Medulla oblongata (tissue), 1 donor: ENCODE results near the gene P2RX6.
A peak's percentile ranks its signal among the peaks of the same experiment; 100 is the strongest.

Experiments
- DNase-seq: peaks from one replicate; pipeline ENCODE4 v3.0.0-alpha.2; 2015; ENCODE audit errors: extremely low spot score

The P2RX6 gene

DNA sequence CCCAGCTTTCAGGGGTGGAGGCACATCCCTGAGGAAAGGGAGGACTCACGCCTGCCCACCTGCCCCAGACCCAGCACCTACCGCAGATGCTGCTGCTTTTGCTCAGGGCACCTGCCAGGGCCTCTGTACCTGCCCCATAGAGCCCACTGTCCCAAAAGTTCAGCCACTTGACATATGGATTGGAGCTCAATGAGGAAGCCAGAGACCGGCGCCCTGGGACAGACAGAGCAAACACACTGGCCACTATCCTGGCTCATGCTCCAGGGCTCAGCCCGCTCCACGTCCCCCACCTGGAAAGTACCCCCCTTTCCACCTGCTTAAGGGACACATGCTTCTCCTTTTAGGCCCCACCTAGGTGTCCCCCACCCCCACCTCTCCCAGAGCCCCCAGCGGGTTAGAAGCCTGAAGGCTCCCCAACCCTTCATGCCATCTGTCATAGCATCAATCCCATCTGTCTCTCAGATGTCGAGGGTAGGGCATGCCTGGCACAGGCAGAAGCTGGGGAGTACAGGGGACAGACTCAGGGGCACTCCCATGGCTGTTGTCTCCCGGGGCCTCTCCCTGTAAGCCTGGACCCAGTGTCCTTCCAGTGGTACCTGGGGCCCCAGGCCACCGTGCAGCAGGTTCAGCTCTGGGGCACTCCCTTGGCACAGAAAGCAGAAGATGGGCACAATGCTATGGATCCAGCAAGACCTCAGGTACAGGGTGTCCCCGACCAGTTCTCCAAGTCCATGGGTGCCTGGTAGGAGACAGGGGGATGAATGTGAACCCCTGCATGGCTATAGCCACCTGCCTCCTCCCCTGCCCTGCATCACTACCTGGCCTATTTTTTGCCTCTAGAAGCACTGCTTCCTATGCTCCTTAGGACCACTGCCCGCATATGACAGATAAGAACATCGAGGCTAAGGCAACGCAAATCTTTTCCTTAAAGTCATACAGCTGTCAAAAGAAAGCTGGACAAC lies 2.2 kb upstream of the P2RX6 start:
- no peak for DNase-seq

- DNase-seq = no peak
Measured at GRCh38 chr22:21013657-21014201, 1.2 kb upstream of the P2RX6 start.

- peak; percentile 84 for DNase-seq
Measured at GRCh38 chr22:21014202-21014725, 701 bp upstream of the P2RX6 start.

DNA sequence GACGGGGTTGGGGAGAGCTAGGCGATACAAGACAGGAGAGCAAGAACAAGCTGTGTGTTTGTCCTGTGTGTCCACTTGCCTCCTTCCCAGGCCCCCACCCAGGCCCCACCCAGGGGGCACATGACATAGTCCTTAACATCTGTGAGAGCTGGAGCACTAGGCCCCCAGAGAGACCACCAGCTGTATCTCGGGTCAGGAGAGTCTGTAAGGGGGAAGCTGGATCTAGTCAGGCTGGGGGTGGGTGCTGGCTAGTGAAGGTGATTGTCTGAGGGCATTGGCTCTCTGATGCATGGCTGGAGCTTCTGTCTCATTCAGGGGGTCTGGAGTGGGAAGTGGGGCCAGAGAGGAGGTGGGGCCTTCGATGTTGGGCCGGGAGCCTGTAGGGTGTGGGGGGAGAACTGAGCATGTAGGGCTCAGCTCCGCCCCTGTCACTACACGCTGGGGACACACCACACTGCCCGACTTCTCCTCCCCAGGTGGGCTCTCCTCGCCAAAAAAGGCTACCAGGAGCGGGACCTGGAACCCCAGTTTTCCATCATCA lies 571 bp downstream of the P2RX6 start:
- no peak for DNase-seq

DNA sequence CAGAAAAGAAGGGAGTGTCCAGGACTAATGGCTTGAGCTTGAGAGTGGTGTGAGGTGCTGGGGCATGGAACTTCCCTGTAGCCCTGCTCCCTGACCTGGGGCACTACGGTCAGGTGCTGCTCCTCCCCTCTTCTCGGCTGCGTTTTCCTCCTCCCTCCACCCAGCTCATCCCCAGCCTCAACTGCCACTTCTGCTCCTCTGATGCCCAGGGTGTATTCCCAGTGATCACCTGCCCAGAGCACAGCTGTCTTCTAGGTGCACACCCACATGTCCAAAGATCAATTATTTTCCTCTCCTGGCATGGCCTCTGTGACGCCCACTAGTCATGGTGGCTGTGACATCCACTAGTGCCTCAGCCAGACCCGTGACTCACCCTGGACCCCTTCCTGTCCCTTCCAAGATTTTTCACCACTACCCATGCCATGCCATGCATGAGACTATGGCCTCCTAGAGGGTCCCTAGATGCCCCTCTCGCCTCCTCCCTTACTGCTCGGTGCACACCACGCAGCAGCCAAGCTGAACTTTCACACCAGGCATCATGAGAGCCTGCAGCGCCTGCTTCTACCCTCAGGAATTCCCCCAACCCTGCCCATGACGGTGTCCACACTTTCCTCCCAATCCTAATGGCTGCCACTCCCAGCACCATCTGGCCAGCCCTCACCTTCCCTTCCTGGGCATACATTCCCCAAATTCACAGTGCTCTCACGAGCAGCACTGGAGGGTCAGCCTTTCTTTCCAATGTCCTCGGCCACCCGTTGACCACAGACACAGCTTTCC lies 1.9 kb downstream of the P2RX6 start:
- no peak for DNase-seq

DNA sequence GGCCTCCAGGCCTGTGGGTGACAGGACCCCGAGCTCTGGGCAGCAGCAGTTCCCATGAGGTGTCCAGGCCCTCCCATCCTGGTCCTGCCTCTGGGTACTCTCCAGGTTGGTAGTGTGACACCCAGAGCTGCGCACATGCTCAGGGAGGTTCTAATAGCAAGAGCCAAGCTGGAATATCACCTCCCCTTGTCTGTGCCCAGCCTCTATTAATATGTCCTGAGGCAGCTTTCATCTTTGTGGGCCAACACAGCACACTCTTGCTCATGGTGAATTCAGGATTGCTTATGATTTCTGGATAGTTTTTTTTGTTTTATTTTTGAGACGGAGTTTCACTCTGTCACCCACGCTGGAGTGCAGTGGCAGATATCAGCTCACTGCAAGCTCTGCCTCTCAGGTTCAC lies 3.3 kb downstream of the P2RX6 start:
- DNase-seq = no peak

- no peak for DNase-seq
Measured at GRCh38 chr22:21020802-21021429, 6.0 kb downstream of the P2RX6 start.

- DNase-seq = no peak
Measured at GRCh38 chr22:21022507-21022906, 7.5 kb downstream of the P2RX6 start.

DNA sequence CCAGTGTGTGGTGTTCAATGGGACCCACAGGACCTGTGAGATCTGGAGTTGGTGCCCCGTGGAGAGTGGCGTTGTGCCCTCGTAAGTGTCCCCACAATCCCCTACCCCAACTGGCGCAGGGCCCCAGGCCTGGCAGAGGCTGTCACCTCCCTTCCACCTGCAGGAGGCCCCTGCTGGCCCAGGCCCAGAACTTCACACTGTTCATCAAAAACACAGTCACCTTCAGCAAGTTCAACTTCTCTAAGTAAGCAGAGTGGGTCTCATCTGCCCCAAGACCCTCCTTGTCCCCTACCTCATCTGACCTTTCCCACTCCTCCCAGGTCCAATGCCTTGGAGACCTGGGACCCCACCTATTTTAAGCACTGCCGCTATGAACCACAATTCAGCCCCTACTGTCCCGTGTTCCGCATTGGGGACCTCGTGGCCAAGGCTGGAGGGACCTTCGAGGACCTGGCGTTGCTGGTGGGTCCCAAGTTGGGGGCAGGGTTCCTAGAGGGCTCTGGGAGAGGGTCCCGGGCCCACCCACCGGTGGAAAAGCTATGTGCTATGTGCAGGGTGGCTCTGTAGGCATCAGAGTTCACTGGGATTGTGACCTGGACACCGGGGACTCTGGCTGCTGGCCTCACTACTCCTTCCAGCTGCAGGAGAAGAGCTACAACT lies 8.1 kb downstream of the P2RX6 start:
- DNase-seq = no peak

DNA sequence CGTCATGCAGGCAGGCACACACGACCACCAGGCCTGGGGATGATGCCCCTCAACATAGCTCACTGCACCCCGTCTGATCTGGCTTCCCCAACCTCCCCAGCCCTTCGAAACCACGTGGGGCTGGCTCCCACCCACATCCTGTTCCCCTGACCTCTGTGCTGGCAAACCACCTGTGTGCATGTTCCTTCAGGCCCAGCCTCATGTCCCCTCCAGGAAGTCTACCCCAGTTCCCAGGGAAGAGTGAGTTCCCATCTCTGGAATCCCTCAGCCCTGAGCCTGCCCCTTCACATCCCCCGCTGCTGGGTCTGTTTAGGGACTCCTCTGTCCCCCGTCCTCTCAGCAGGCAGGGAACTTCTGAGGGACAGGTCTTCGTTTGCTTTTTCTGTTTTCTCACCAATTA lies 10.3 kb downstream of the P2RX6 start:
- DNase-seq = no peak

DNA sequence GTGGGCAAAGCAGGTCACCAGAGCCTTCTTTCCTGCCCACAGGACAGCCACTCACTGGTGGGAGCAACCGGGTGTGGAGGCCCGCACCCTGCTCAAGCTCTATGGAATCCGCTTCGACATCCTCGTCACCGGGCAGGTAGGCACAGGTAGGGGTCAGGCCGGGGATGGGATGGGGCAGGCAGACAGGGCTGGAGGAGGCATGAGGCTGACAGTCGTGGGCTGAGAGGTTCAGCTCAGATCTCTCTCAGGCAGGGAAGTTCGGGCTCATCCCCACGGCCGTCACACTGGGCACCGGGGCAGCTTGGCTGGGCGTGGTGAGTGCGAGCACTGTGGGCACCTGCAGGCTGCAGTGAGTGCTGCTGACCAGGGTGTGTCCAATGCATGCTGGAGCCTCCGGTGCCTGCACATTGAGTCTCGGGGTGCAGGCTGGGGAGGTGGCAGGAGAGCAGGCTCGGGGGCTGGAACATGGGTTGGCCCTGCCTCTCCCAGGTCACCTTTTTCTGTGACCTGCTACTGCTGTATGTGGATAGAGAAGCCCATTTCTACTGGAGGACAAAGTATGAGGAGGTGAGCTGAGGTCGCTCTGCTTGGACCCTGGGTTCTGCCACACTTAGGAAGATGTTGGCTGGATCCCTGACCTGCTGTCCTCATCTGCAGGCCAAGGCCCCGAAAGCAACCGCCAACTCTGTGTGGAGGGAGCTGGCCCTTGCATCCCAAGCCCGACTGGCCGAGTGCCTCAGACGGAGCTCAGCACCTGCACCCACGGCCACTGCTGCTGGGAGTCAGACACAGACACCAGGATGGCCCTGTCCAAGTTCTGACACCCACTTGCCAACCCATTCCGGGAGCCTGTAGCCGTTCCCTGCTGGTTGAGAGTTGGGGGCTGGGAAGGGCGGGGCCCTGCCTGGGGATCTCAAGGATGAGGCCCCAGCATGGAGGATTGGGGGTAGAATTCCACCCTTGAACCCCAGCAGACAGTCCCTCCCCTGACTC lies 11.1 kb downstream of the P2RX6 start:
- DNase-seq = no peak

GRCh38 chr22:21026783-21027692 lies 12.1 kb downstream of the P2RX6 start:
- no peak for DNase-seq

GRCh38 chr22:21028277-21029251 lies 13.6 kb downstream of the P2RX6 start:
- no peak for DNase-seq

DNA sequence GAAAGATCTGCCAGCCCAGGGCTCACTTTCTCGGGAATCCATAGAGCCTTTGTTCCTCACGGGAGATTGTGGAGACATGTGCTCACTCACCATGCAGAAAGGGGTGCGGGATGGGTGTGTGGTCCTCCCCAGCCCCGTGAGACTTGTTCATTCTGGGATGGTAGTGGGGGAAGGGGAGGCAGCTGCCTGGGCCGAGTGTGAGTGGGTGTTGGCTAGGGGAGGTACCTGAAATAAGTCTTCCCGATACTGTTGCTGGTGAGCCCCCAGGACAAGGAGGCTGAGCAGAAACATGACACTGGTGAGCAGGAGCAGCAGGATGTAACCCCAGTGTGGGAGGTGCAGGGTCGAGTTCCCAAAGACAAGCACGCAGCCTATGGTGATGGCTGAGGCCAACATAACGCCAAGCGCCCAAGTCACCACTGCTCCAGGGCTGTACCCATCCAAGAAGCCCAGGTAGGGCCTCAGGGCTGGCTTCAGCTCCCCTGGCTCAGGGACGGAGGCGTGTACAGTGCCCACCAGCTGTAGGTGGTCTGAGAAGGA lies 14.6 kb downstream of the P2RX6 start:
- no peak for DNase-seq

GRCh38 chr22:21030032-21030431 lies 15.1 kb downstream of the P2RX6 start:
- DNase-seq = no peak

GRCh38 chr22:21030621-21031544 lies 15.9 kb downstream of the P2RX6 start:
- DNase-seq = no peak
